ENCODE results near the gene SERPINB8.

The SERPINB8 gene

DNA sequence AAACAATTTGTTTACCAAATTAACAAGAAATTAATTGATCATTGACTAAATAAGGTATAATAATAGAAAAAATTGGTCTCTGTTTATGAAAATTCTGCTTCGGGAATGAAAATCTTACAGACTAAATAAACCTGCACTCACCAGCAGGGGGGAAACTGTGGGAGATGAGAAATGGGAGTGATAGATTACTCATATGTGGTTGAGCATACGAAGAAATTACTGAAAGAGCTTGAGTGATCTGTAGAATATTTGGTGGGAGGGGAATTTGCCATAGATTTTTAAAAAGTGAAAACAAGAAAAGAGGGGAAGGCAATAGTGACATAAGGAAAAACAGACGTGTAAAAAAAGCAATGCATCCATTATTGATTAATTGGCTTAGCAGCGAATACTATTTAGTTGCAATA lies 18.6 kb upstream of the SERPINB8 start:
- H3K4me3 ChIP-seq (ENCODE audit: low read depth, low read length) = no peak overlapping the region
- peak; percentile 29 for DNase-seq (ENCODE audit: low read depth)
- in situ Hi-C loops (cut with HindIII; ENCODE audit: low sequenced_read_pairs) = no loop called here
- TF ChIP-seq, protein P1, sequence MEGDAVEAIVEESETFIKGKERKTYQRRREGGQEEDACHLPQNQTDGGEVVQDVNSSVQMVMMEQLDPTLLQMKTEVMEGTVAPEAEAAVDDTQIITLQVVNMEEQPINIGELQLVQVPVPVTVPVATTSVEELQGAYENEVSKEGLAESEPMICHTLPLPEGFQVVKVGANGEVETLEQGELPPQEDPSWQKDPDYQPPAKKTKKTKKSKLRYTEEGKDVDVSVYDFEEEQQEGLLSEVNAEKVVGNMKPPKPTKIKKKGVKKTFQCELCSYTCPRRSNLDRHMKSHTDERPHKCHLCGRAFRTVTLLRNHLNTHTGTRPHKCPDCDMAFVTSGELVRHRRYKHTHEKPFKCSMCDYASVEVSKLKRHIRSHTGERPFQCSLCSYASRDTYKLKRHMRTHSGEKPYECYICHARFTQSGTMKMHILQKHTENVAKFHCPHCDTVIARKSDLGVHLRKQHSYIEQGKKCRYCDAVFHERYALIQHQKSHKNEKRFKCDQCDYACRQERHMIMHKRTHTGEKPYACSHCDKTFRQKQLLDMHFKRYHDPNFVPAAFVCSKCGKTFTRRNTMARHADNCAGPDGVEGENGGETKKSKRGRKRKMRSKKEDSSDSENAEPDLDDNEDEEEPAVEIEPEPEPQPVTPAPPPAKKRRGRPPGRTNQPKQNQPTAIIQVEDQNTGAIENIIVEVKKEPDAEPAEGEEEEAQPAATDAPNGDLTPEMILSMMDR (IDR thresholded peaks at IDR 0.05; ENCODE audit: low read depth, low read length, missing control alignments) = peak; percentile 42

- DNase-seq (ENCODE audit: low read depth) = no peak
- in situ Hi-C loops (cut with HindIII; ENCODE audit: low sequenced_read_pairs) = no loop called here
- no peak overlapping the region for H3K4me3 ChIP-seq (ENCODE audit: low read depth, low read length)
- TF ChIP-seq, protein P1 (IDR thresholded peaks at IDR 0.05; ENCODE audit: low read depth, low read length, missing control alignments) = no peak
These were observed 16.1 kb upstream of the SERPINB8 start for GRCh38 chr18:63953811-63954210.

- H3K4me3 ChIP-seq (ENCODE audit: low read depth, low read length) = no peak overlapping the region
- in situ Hi-C loops (cut with HindIII; ENCODE audit: low sequenced_read_pairs) = no loop called here
- TF ChIP-seq, protein P1 (IDR thresholded peaks at IDR 0.05; ENCODE audit: low read depth, low read length, missing control alignments) = no peak
- no peak for DNase-seq (ENCODE audit: low read depth)
These were observed 13.1 kb upstream of the SERPINB8 start for GRCh38 chr18:63956755-63957154.

DNA sequence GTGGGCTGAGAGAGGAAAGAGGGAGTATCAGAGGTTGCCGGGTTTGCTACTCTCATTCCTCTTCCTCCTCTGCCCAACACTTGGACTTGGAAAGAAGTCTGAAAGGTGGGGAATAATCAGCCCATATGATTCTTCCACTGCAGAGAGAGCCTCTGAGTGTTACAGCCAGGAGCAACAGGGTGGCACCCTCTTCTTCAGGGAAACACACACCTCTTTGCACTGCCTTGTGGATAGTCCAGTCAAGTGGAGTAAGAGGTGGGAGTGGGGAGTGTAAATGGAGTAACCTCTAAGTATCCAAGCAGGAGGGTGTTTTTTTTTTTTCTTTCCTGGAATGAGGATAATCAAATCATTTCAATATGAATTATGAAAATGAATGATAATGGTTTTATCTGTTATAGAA lies 9.0 kb upstream of the SERPINB8 start:
- TF ChIP-seq, protein P1 (IDR thresholded peaks at IDR 0.05; ENCODE audit: low read depth, low read length, missing control alignments) = no peak
- in situ Hi-C loops (cut with HindIII; ENCODE audit: low sequenced_read_pairs) = no loop called here
- DNase-seq (ENCODE audit: low read depth) = no peak
- H3K4me3 ChIP-seq (ENCODE audit: low read depth, low read length) = no peak overlapping the region

- no peak overlapping the region for H3K4me3 ChIP-seq (ENCODE audit: low read depth, low read length)
- in situ Hi-C loops (cut with HindIII; ENCODE audit: low sequenced_read_pairs) = no loop called here
- DNase-seq (ENCODE audit: low read depth) = no peak
- TF ChIP-seq, protein P1 (IDR thresholded peaks at IDR 0.05; ENCODE audit: low read depth, low read length, missing control alignments) = no peak
These were observed 8.4 kb upstream of the SERPINB8 start for GRCh38 chr18:63961435-63961980.

DNA sequence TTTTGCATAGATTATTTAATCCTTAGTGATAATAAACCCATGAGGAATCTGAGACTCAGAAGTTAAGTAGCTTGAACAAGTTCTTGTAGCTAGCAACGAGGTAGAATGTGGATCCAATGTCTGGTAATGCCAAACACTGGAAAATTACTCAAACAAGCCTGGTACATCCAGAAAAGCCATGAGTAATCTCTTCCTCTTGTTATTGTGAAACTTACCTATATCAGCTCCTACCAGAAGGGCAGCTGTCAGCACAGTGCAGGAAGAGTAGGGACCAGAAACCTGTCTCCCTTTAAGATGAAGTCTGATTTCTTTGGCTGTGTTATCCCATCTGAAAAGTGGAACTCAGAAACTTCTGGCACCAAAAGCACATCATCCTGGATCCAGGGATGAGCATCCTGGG lies 7.7 kb upstream of the SERPINB8 start:
- in situ Hi-C loops (cut with HindIII; ENCODE audit: low sequenced_read_pairs) = no loop called here
- H3K4me3 ChIP-seq (ENCODE audit: low read depth, low read length) = no peak overlapping the region
- TF ChIP-seq, protein P1 (IDR thresholded peaks at IDR 0.05; ENCODE audit: low read depth, low read length, missing control alignments) = no peak
- no peak for DNase-seq (ENCODE audit: low read depth)
